PC-9 (cell line): ENCODE measurements around the gene ABHD17A. TPM values are rescaled to one million over a fixed set of nuclear protein-coding genes. Genes with fewer than 3 reads are reported as not detected.

Source experiments
- BruUV-seq: library from RNA; stranded (reverse); fragments of 400-500 nt; replicated peaks from 2 replicates; lab custom pipeline; 2021; lab: Mats Ljungman, UMichigan
- CTCF ChIA-PET: fragments of 300-600 bp; sonication (Branson Sonifier 250); formaldehyde crosslinking; loops from one replicate; lab custom pipeline; 2022; ENCODE audit warnings: antibody characterized with exemption; lab: Charles Lee
- POLR2A ChIA-PET: fragments of 300-600 bp; sonication (Branson Sonifier 250); formaldehyde crosslinking; loops from one replicate; lab custom pipeline; 2022; ENCODE audit warnings: antibody characterized with exemption; ENCODE audit not compliant: unreplicated experiment; lab: Charles Lee
- DNase-seq, 2 experiments: peaks; one replicate each; pipeline versions ENCODE4 v3.0.0 to v3.0.0-alpha.2; 2015 to 2022; ENCODE audit warnings: mixed read lengths in 1 of 2
- H2AFZ ChIP-seq: fragments of 200-600 bp; sonication (generic); 2 replicates; pipeline ENCODE4 v1.8.1; 2017; ENCODE audit warnings: antibody characterized with exemption
- H3F3A ChIP-seq: fragments of 200-600 bp; sonication (generic); 2 replicates; pipeline ENCODE4 v1.8.1; 2017; ENCODE audit warnings: antibody characterized with exemption, mild to moderate bottlenecking, low read depth; ENCODE audit not compliant: insufficient read depth
- H3K27ac ChIP-seq: fragments of 200-600 bp; sonication (generic); 2 replicates; pipeline ENCODE4 v1.6.1; 2016; ENCODE audit warnings: mixed run types
- H3K27me3 ChIP-seq: fragments of 200-600 bp; sonication (generic); 2 replicates; pipeline ENCODE4 v1.6.1; 2016; ENCODE audit warnings: low read depth, mixed run types; ENCODE audit not compliant: insufficient read depth
- H3K36me3 ChIP-seq: fragments of 200-600 bp; sonication (generic); 2 replicates; pipeline ENCODE4 v1.6.1; 2016; ENCODE audit warnings: low read depth, mixed run types
- H3K4me1 ChIP-seq: fragments of 200-600 bp; sonication (generic); replicated peaks from 2 replicates; pipeline ENCODE4 v1.6.1; 2016; ENCODE audit warnings: mixed run types; ENCODE audit not compliant: insufficient read depth
- H3K4me2 ChIP-seq: fragments of 200-600 bp; sonication (generic); 2 replicates; pipeline ENCODE4 v1.6.1; 2017; ENCODE audit warnings: mixed run types
- H3K4me3 ChIP-seq: fragments of 200-600 bp; sonication (generic); 2 replicates; pipeline ENCODE4 v1.6.1; 2016; ENCODE audit warnings: mixed run types
- H3K79me2 ChIP-seq: fragments of 200-600 bp; sonication (generic); 2 replicates; pipeline ENCODE4 v1.6.1; 2017; ENCODE audit warnings: low read depth, mixed run types
- H3K9me2 ChIP-seq: fragments of 200-600 bp; sonication (generic); 2 replicates; pipeline ENCODE4 v1.8.1; 2017; ENCODE audit warnings: mild to moderate bottlenecking; ENCODE audit not compliant: insufficient read depth
- H3K9me3 ChIP-seq: fragments of 200-600 bp; sonication (generic); 2 replicates; pipeline ENCODE4 v1.8.1; 2016; ENCODE audit warnings: low read depth; ENCODE audit not compliant: insufficient read depth
- H4K20me1 ChIP-seq: fragments of 200-600 bp; sonication (generic); 2 replicates; pipeline ENCODE4 v1.8.1; 2017; ENCODE audit not compliant: insufficient read depth
- EZH2 ChIP-seq: fragments of 200-600 bp; sonication (generic); IDR thresholded peaks from 2 replicates; pipeline ENCODE4 v1.8.0; 2017; ENCODE audit warnings: antibody characterized with exemption, low read depth
- intact Hi-C: fragments of 100-400 bp; cut with micrococcal nuclease; formaldehyde crosslinking; loops from one replicate; pipeline ENCODE4 v1.10.0; 2022; ENCODE audit not compliant: unreplicated experiment
- total RNA-seq: library from RNA; stranded (reverse); gene quantifications from 2 replicates; pipeline ENCODE4 v1.2.3, GENCODE V29; 2021
- TF ChIP-seq, protein P1 (sequence below): fragments of 200-600 bp; sonication (generic); conservative IDR thresholded peaks from 2 replicates; pipeline ENCODE4 v1.6.1; 2017; ENCODE audit warnings: mixed run types, antibody characterized with exemption, mild to moderate bottlenecking, moderate library complexity

The ABHD17A gene
- total RNA-seq, 1 experiment from 2014 or later: 35.9 TPM

DNA sequence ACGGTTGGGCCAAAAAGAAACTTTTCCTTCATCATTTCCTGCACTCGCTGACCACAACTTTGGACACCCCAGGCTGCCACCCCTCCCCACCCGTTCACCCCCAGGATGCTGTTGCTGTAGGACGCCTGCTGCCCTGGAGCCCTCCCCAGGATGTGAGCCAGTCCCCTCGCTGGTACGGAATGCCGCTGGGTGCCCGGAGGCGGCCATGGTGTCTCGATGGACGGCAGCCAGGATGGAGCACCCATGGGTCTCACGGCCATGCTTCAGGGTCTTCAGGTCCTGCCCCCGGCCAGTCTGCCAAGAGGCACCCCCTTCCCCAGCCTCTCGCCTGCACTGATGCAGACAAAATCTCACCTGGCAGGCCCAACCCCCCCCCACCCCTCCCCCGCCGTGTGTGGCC lies 40.2 kb upstream of the ABHD17A start:
- H4K20me1 ChIP-seq: no peaks in the 10 kb centered on the region
- BruUV-seq: TSS peak; percentile 79
- H3K36me3 ChIP-seq: no peaks in the 10 kb centered on the region
- no peaks in the 10 kb centered on the region; the same call in 1 of the 2 replicates for H3F3A ChIP-seq
- H3K9me2 ChIP-seq: no peaks in the 10 kb centered on the region
- no peaks in the 10 kb centered on the region for H3K9me3 ChIP-seq
- POLR2A ChIA-PET: no interaction called here
- no peaks in the 10 kb centered on the region for H3K27me3 ChIP-seq
- no peaks in the 10 kb centered on the region for H3K79me2 ChIP-seq
- no peak overlapping the region for H3K27ac ChIP-seq
- CTCF ChIA-PET: no interaction called here
- intact Hi-C loops: loop anchor here (10.0 kb wide), 1 partner anchor 689 kb away; no protein-coding TSS in a partner anchor
- DNase-seq: no peak
- H3K4me1 ChIP-seq: no peaks in the 10 kb centered on the region
- no peak overlapping the region for H3K4me3 ChIP-seq
- H3K4me2 ChIP-seq: no peak overlapping the region
- H2AFZ ChIP-seq: no peak overlapping the region
- no peak for TF ChIP-seq EZH2
- TF ChIP-seq, protein P1, sequence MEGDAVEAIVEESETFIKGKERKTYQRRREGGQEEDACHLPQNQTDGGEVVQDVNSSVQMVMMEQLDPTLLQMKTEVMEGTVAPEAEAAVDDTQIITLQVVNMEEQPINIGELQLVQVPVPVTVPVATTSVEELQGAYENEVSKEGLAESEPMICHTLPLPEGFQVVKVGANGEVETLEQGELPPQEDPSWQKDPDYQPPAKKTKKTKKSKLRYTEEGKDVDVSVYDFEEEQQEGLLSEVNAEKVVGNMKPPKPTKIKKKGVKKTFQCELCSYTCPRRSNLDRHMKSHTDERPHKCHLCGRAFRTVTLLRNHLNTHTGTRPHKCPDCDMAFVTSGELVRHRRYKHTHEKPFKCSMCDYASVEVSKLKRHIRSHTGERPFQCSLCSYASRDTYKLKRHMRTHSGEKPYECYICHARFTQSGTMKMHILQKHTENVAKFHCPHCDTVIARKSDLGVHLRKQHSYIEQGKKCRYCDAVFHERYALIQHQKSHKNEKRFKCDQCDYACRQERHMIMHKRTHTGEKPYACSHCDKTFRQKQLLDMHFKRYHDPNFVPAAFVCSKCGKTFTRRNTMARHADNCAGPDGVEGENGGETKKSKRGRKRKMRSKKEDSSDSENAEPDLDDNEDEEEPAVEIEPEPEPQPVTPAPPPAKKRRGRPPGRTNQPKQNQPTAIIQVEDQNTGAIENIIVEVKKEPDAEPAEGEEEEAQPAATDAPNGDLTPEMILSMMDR: no peak

DNA sequence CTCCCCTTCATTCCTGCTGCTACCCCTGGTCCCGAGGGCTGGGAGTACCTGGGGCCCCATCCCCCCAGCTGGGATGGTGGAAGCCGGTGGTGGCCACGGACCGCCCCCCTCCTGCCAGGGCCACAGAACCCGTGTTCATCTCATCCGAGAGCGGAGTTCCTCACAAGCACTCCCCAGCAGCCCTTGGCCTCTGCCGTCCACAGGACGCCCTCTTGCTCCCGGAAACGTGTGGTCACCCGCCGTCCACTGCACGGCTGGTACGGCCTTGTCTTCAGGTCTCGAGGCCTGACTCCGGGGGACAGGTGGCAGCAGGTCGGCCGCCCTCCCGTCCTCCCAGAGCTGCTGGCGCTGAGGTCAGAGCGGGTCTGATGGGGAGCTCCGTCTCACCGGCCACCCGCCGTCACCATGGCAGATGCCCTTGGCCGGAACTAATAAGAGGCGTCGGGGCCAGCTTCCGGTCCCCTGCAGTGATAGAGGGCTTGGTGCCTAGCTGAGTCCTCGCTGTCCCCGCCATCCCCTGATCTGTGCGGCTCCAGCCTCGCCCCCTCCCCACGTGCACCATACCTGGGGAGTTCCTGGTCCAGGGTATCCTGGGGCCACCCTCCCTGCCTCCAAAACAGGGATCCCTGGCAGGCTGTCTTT lies 39.1 kb upstream of the ABHD17A start:
- DNase-seq: no peak
- H3K36me3 ChIP-seq: no peaks in the 10 kb centered on the region
- TF ChIP-seq, protein P1: no peak
- TF ChIP-seq EZH2: no peak
- ChIA-PET POLR2A (no interaction called here), CTCF (no interaction called here)
- H3K4me1 ChIP-seq: no peaks in the 10 kb centered on the region
- H3F3A ChIP-seq: no peaks in the 10 kb centered on the region; the same call in 1 of the 2 replicates
- intact Hi-C loops: loop anchor here (10.0 kb wide), 1 partner anchor 690 kb away; no protein-coding TSS in a partner anchor
- H3K4me2 ChIP-seq: no peak overlapping the region
- no peak overlapping the region for H2AFZ ChIP-seq
- H3K9me3 ChIP-seq: no peaks in the 10 kb centered on the region
- no peaks in the 10 kb centered on the region for H3K9me2 ChIP-seq
- H4K20me1 ChIP-seq: no peaks in the 10 kb centered on the region
- H3K4me3 ChIP-seq: no peak overlapping the region
- BruUV-seq: no TSS peak
- H3K27ac ChIP-seq: no peak overlapping the region
- H3K27me3 ChIP-seq: no peaks in the 10 kb centered on the region
- H3K79me2 ChIP-seq: no peaks in the 10 kb centered on the region

GRCh38 chr19:1923319-1923718 lies 38.0 kb upstream of the ABHD17A start:
- ChIA-PET POLR2A (no interaction called here), CTCF (no interaction called here)
- H3K4me3 ChIP-seq: no peak overlapping the region
- DNase-seq: no peak
- no peak for TF ChIP-seq EZH2
- TF ChIP-seq, protein P1: no peak
- no peaks in the 10 kb centered on the region for H3K36me3 ChIP-seq
- intact Hi-C loops: loop anchor here (10.0 kb wide), 1 partner anchor 691 kb away; no protein-coding TSS in a partner anchor
- H3F3A ChIP-seq: no peaks in the 10 kb centered on the region; the same call in 1 of the 2 replicates
- no peak overlapping the region for H2AFZ ChIP-seq
- H3K27me3 ChIP-seq: no peaks in the 10 kb centered on the region
- H3K4me2 ChIP-seq: no peak overlapping the region
- no peaks in the 10 kb centered on the region for H3K79me2 ChIP-seq
- no peaks in the 10 kb centered on the region for H3K9me2 ChIP-seq
- BruUV-seq: no TSS peak
- no peak overlapping the region for H3K27ac ChIP-seq
- H3K9me3 ChIP-seq: no peaks in the 10 kb centered on the region
- H3K4me1 ChIP-seq: no peaks in the 10 kb centered on the region
- no peaks in the 10 kb centered on the region for H4K20me1 ChIP-seq
